GM12878 (cell line): ENCODE data around the gene GAS6. TPM values are rescaled to one million over a fixed set of nuclear protein-coding genes. Genes with fewer than 3 reads are reported as not detected.
A peak's percentile ranks its signal among the peaks of the same experiment; 100 is the strongest.
"Not testable (repeated sequence)": the region's sequence is repeated elsewhere in the genome, so short reads cannot be mapped to it uniquely, and the experiment has no call there.

ENCODE experiments used
- ATAC-seq: fragments of 200-7000 bp; cut with Tn5 transposase; 3 replicates; pipeline ENCODE4 v1.9.1; 2020; ENCODE audit warnings: mild to moderate bottlenecking, moderate library complexity
- BruUV-seq: library from RNA; stranded (reverse); fragments of 400-500 nt; replicated peaks from 2 replicates; lab custom pipeline; 2021; lab: Mats Ljungman, UMichigan
- CTCF ChIA-PET: fragments of 300-600 bp; sonication (Branson Sonifier 250); formaldehyde crosslinking; extraction: SDS; loops from one replicate; lab custom pipeline; 2021; ENCODE audit warnings: inconsistent platforms; lab: Yijun Ruan, JAX
- POLR2A ChIA-PET: fragments of 350-600 bp; formaldehyde crosslinking; extraction: SDS; loops from one replicate; lab custom pipeline; 2021; ENCODE audit warnings: inconsistent platforms; lab: Charles Lee
- RAD21 ChIA-PET: fragments of 300-600 bp; sonication (Branson Sonifier 250); formaldehyde crosslinking; loops from one replicate; lab custom pipeline; 2023; ENCODE audit warnings: antibody characterized with exemption; ENCODE audit not compliant: unreplicated experiment; lab: Charles Lee
- SMC1A ChIA-PET: fragments of 300-600 bp; sonication (Branson Sonifier 250); formaldehyde crosslinking; loops from one replicate; lab custom pipeline; 2023; ENCODE audit not compliant: unreplicated experiment, uncharacterized antibody; lab: Charles Lee
- DNase-seq: peaks from one replicate; pipeline ENCODE4 v3.0.0-alpha.2; 2011; ENCODE audit warnings: low read depth, low spot score
- FAIRE-seq: peaks from 3 replicates; lab custom pipeline; 2011; peaks lifted over from hg19 to GRCh38; lab: Jason Lieb, UNC
- H2AFZ ChIP-seq: 2 replicates; pipeline ENCODE4 v1.6.0; 2011; ENCODE audit warnings: low read depth, low read length, control low read depth; ENCODE audit not compliant: control insufficient read depth
- H3K27ac ChIP-seq: 2 replicates; pipeline ENCODE4 v1.5.1; 2011; ENCODE audit warnings: control low read depth; ENCODE audit not compliant: control insufficient read depth, insufficient read depth
- H3K27me3 ChIP-seq, 2 experiments: replicated peaks in 1 of 2; 2 replicates each; pipeline versions ENCODE4 v1.6.0 to v1.6.1; 2011; ENCODE audit warnings: low read length in 1 of 2; ENCODE audit not compliant: control insufficient read depth in 2 of 2, insufficient read depth in 2 of 2
- H3K36me3 ChIP-seq, 2 experiments: 2 replicates each; pipeline ENCODE4 v1.5.1; 2011; ENCODE audit warnings: low read length in 1 of 2; ENCODE audit not compliant: control insufficient read depth in 2 of 2, insufficient read depth in 2 of 2
- H3K4me1 ChIP-seq: 2 replicates; pipeline ENCODE4 v1.6.1; 2011; ENCODE audit warnings: mild to moderate bottlenecking, low read length, moderate library complexity, mixed read lengths; ENCODE audit not compliant: control insufficient read depth, insufficient read depth
- H3K4me2 ChIP-seq: 2 replicates; pipeline ENCODE4 v1.6.0; 2011; ENCODE audit warnings: control low read depth; ENCODE audit not compliant: control insufficient read depth, insufficient read depth
- H3K4me3 ChIP-seq: fragments of 200-600 bp; sonication (generic); 2 replicates; pipeline ENCODE4 v1.5.1; 2016
- H3K79me2 ChIP-seq: 2 replicates; pipeline ENCODE4 v1.6.0; 2011; ENCODE audit warnings: low read length; ENCODE audit not compliant: control insufficient read depth, insufficient read depth
- H3K9ac ChIP-seq: 2 replicates; pipeline ENCODE4 v1.8.0; 2011; ENCODE audit warnings: low read length, control low read depth, mixed read lengths; ENCODE audit not compliant: control insufficient read depth, insufficient read depth
- H3K9me3 ChIP-seq: replicated peaks from 3 replicates; pipeline ENCODE4 v1.5.1; 2011; ENCODE audit warnings: mild to moderate bottlenecking, low read length; ENCODE audit not compliant: control insufficient read depth, insufficient read depth
- H4K20me1 ChIP-seq: 2 replicates; pipeline ENCODE4 v1.6.0; 2011; ENCODE audit not compliant: control insufficient read depth, insufficient read depth
- CBFB ChIP-seq: IDR thresholded peaks from 2 replicates; pipeline ENCODE4 v1.6.1; 2016; ENCODE audit warnings: antibody characterized with exemption, low read depth
- CTCF ChIP-seq, 3 experiments: IDR thresholded peaks in 2 of 3; conservative IDR thresholded peaks in 1 of 3; 2 replicates each; pipeline ENCODE4 v1.5.1; 2011; ENCODE audit warnings: low read depth in 3 of 3, low read length in 3 of 3, mild to moderate bottlenecking in 3 of 3, control low read depth in 2 of 3, moderate library complexity in 2 of 3, inconsistent platforms in 1 of 3, mixed read lengths in 1 of 3; ENCODE audit not compliant: control insufficient read depth in 2 of 3, insufficient read depth in 1 of 3; ENCODE audit errors: extremely low read depth in 1 of 3
- FOXM1 ChIP-seq: IDR thresholded peaks from 2 replicates; pipeline ENCODE4 v1.6.1; 2012; ENCODE audit warnings: low read depth, mild to moderate bottlenecking, inconsistent platforms, low read length, moderate library complexity
- IKZF1 ChIP-seq: fragments of 450-650 bp; conservative IDR thresholded peaks from 2 replicates; pipeline ENCODE4 v1.6.1; 2017; ENCODE audit warnings: antibody characterized with exemption, mild to moderate bottlenecking
- MLLT1 ChIP-seq: fragments of 450-650 bp; IDR thresholded peaks from 2 replicates; pipeline ENCODE4 v1.6.1; 2016; ENCODE audit warnings: mild to moderate bottlenecking
- PAX8 ChIP-seq: fragments of 450-650 bp; IDR thresholded peaks from 2 replicates; pipeline ENCODE4 v1.6.1; 2017; ENCODE audit warnings: mild to moderate bottlenecking, moderate library complexity
- SP1 ChIP-seq: IDR thresholded peaks from one replicate; pipeline ENCODE4 v1.6.1; 2011; ENCODE audit warnings: low read depth, low read length
- ZBED1 ChIP-seq: IDR thresholded peaks from 2 replicates; pipeline ENCODE4 v1.6.1; 2016; ENCODE audit warnings: borderline replicate concordance
- ZSCAN29 ChIP-seq: fragments of 450-650 bp; IDR thresholded peaks from 2 replicates; pipeline ENCODE4 v1.6.1; 2017; ENCODE audit warnings: mild to moderate bottlenecking, moderate library complexity
- WGBS: methylation state at CpG from one replicate; pipeline ENCODE4 v1.1.6; 2016; ENCODE audit warnings: low lambda C conversion rate; ENCODE audit not compliant: insufficient replicate concordance, insufficient coverage; ENCODE audit errors: missing lambda C conversion rate; 5-methylcytosine and 5-hydroxymethylcytosine counted together
- in situ Hi-C: fragments of 300-500 bp; cut with MboI; formaldehyde crosslinking; loops from 9 replicates; pipeline ENCODE4 v1.14.3; 2018; ENCODE audit warnings: mixed read lengths
- intact Hi-C: fragments of 100-400 bp; cut with micrococcal nuclease; formaldehyde crosslinking; loops from one replicate; pipeline ENCODE4 v1.14.2; 2022; ENCODE audit not compliant: unreplicated experiment
- polyA plus RNA-seq, 11 experiments: library from polyadenylated mRNA; depleted of rRNA in 4 of 11; unstranded in 6 of 11; stranded (reverse) in 5 of 11; fragments of >200 nt; fragmentation: Nextera tagmentation in 4 of 11; fragmentation: Illumina TruSeq in 1 of 11; extraction: Ambion mirVana in 4 of 11; extraction: Trizol in 1 of 11; gene quantifications; 1 replicate in 1 of 11; 2 replicates in 10 of 11; pipeline versions ENCODE4 v1.2.1 to v1.2.3, GENCODE V29; 2011 to 2016; ENCODE audit warnings: inconsistent platforms in 2 of 11, missing spikeins in 2 of 11, low read depth in 1 of 11
- total RNA-seq, 4 experiments: library from RNA; depleted of rRNA in 3 of 4; stranded (reverse); fragments of >200 nt in 3 of 4; fragmentation: Illumina TruSeq in 1 of 4; extraction: Trizol in 1 of 4; gene quantifications; 2 replicates each; pipeline versions ENCODE4 v1.2.1 to v1.2.3, GENCODE V29; 2013 to 2021

Gene GAS6
- total and polyA plus RNA-seq, 10 of the 15 experiments (the other 5 are each of a cell fraction or from before 2014, with no cell fraction given), result 0.03 to 0.59 (median 0.10) TPM; not detected in 2

GRCh38 chr13:113791226-113791625, 72.7 kb downstream of the GAS6 start (continued):
- TF ChIP-seq FOXM1 (no peak), PAX8 (no peak), CBFB (no peak), ZSCAN29 (no peak), MLLT1 (no peak), ZBED1 (no peak), SP1 (no peak), IKZF1 (no peak), CTCF (IDR thresholded peaks at IDR 0.05 in 2 of 3, conservative IDR thresholded peaks at IDR 0.05 in 1 of 3; ENCODE audit: control insufficient read depth in 2 of 3, extremely low read depth in 1 of 3, insufficient read depth in 1 of 3, low read depth in 3 of 3, low read length in 3 of 3) (no peak)

GRCh38 chr13:113789931-113790330, 73.9 kb downstream of the GAS6 start:
- H3K27ac ChIP-seq, H2AFZ ChIP-seq, H3K4me1 ChIP-seq, H3K79me2 ChIP-seq, in situ Hi-C loops, H3K4me3 ChIP-seq, RAD21 ChIA-PET, H3K9ac ChIP-seq, H3K27me3 ChIP-seq, SMC1A ChIA-PET, H3K36me3 ChIP-seq, ATAC-seq, POLR2A ChIA-PET, H3K9me3 ChIP-seq, intact Hi-C loops, H3K4me2 ChIP-seq, BruUV-seq, DNase-seq, H4K20me1 ChIP-seq, CTCF ChIA-PET: not testable (repeated sequence)
- WGBS, result 53% methylated on average over 13 of the region's 13 CpGs
- FAIRE-seq, result peak; percentile 18
